ENCODE results near the gene ARHGEF4. TPM values are rescaled to one million over a fixed set of nuclear protein-coding genes. Genes with fewer than 3 reads are reported as not detected.
A peak's percentile ranks its signal among the peaks of the same experiment; 100 is the strongest.

Gene ARHGEF4
- total and polyA plus RNA-seq, 9 donors, result 6.1 to 15.4 (median 8.3) TPM

GRCh38 chr2:131047920-131048560, 211.3 kb downstream of the ARHGEF4 start:
- Histone ChIP-seq H3K4me1 (ENCODE audit: control insufficient read depth, insufficient read depth, low read length) (peaks cover 4% of the 10 kb centered on the region), H3K27ac (ENCODE audit: low read length) (no peak overlapping the region), H3K9me3 (replicated peaks; ENCODE audit: control insufficient read depth, low read depth, low read length) (no peaks in the 10 kb centered on the region), H3K4me3 (ENCODE audit: low read length) (no peak overlapping the region), H3K36me3 (ENCODE audit: control insufficient read depth, insufficient read depth, low read length) (peaks cover 68% of the 10 kb centered on the region), H3K27me3 (ENCODE audit: control insufficient read depth, insufficient read depth, low read length) (no peaks in the 10 kb centered on the region)
- WGBS (ENCODE audit: insufficient coverage), result 94% methylated on average over 6 of the region's 11 CpGs
- DNase-seq, result no peak

GRCh38 chr2:131048641-131049040, 211.9 kb downstream of the ARHGEF4 start:
- Histone ChIP-seq H3K9me3 (replicated peaks; ENCODE audit: control insufficient read depth, low read depth, low read length) (no peaks in the 10 kb centered on the region), H3K27ac (ENCODE audit: low read length) (no peak overlapping the region), H3K4me1 (ENCODE audit: control insufficient read depth, insufficient read depth, low read length) (no peaks in the 10 kb centered on the region), H3K4me3 (ENCODE audit: low read length) (no peak overlapping the region), H3K27me3 (ENCODE audit: control insufficient read depth, insufficient read depth, low read length) (no peaks in the 10 kb centered on the region), H3K36me3 (ENCODE audit: control insufficient read depth, insufficient read depth, low read length) (peaks cover 72% of the 10 kb centered on the region)
- DNase-seq, result no peak
- 79% methylated on average over 4 of the region's 6 CpGs for WGBS (ENCODE audit: insufficient coverage)

- no peak overlapping the region for H3K27ac ChIP-seq (ENCODE audit: low read length)
- WGBS (ENCODE audit: insufficient coverage), result 77% methylated on average over 4 of the region's 7 CpGs
- no peaks in the 10 kb centered on the region for H3K4me1 ChIP-seq (ENCODE audit: control insufficient read depth, insufficient read depth, low read length)
- peaks cover 77% of the 10 kb centered on the region for H3K36me3 ChIP-seq (ENCODE audit: control insufficient read depth, insufficient read depth, low read length)
- DNase-seq, result no peak
- no peaks in the 10 kb centered on the region for H3K9me3 ChIP-seq (replicated peaks; ENCODE audit: control insufficient read depth, low read depth, low read length)
- no peak overlapping the region for H3K4me3 ChIP-seq (ENCODE audit: low read length)
- H3K27me3 ChIP-seq (ENCODE audit: control insufficient read depth, insufficient read depth, low read length), result no peaks in the 10 kb centered on the region
Observed at GRCh38 chr2:131049150-131049718, 212.5 kb downstream of the ARHGEF4 start.

GRCh38 chr2:131050896-131051295, 214.2 kb downstream of the ARHGEF4 start:
- Histone ChIP-seq H3K4me1 (ENCODE audit: control insufficient read depth, insufficient read depth, low read length) (peaks cover 3% of the 10 kb centered on the region), H3K27me3 (ENCODE audit: control insufficient read depth, insufficient read depth, low read length) (no peaks in the 10 kb centered on the region), H3K4me3 (ENCODE audit: low read length) (no peak overlapping the region), H3K9me3 (replicated peaks; ENCODE audit: control insufficient read depth, low read depth, low read length) (no peaks in the 10 kb centered on the region), H3K27ac (ENCODE audit: low read length) (no peak overlapping the region), H3K36me3 (ENCODE audit: control insufficient read depth, insufficient read depth, low read length) (peaks cover 86% of the 10 kb centered on the region)
- no peak for DNase-seq
- 75% methylated on average over 5 of the region's 8 CpGs for WGBS (ENCODE audit: insufficient coverage)

GRCh38 chr2:131052741-131053263, 216.1 kb downstream of the ARHGEF4 start:
- no peaks in the 10 kb centered on the region for H3K9me3 ChIP-seq (replicated peaks; ENCODE audit: control insufficient read depth, low read depth, low read length)
- no peak overlapping the region for H3K27ac ChIP-seq (ENCODE audit: low read length)
- peaks cover 14% of the 10 kb centered on the region for H3K4me1 ChIP-seq (ENCODE audit: control insufficient read depth, insufficient read depth, low read length)
- H3K27me3 ChIP-seq (ENCODE audit: control insufficient read depth, insufficient read depth, low read length), result no peaks in the 10 kb centered on the region
- H3K4me3 ChIP-seq (ENCODE audit: low read length), result no peak overlapping the region
- no peak for DNase-seq
- no CpG with 5 or more reads among the region's 8 CpGs for WGBS (ENCODE audit: insufficient coverage)
- H3K36me3 ChIP-seq (ENCODE audit: control insufficient read depth, insufficient read depth, low read length), result peaks cover 72% of the 10 kb centered on the region

GRCh38 chr2:131054488-131054887, 217.8 kb downstream of the ARHGEF4 start:
- no peaks in the 10 kb centered on the region for H3K9me3 ChIP-seq (replicated peaks; ENCODE audit: control insufficient read depth, low read depth, low read length)
- whole genome bisulfite sequencing (ENCODE audit: insufficient coverage), result no CpG with 5 or more reads among the region's 7 CpGs
- no peaks in the 10 kb centered on the region for H3K27me3 ChIP-seq (ENCODE audit: control insufficient read depth, insufficient read depth, low read length)
- H3K27ac ChIP-seq (ENCODE audit: low read length), result no peak overlapping the region
- no peak for DNase-seq
- peaks cover 70% of the 10 kb centered on the region for H3K36me3 ChIP-seq (ENCODE audit: control insufficient read depth, insufficient read depth, low read length)
- peaks cover 20% of the 10 kb centered on the region for H3K4me1 ChIP-seq (ENCODE audit: control insufficient read depth, insufficient read depth, low read length)
- no peak overlapping the region for H3K4me3 ChIP-seq (ENCODE audit: low read length)

GRCh38 chr2:131055169-131056065, 218.7 kb downstream of the ARHGEF4 start:
- Histone ChIP-seq H3K27me3 (ENCODE audit: control insufficient read depth, insufficient read depth, low read length) (no peaks in the 10 kb centered on the region), H3K4me1 (ENCODE audit: control insufficient read depth, insufficient read depth, low read length) (peaks cover 20% of the 10 kb centered on the region), H3K27ac (ENCODE audit: low read length) (no peak overlapping the region), H3K36me3 (ENCODE audit: control insufficient read depth, insufficient read depth, low read length) (peaks cover 65% of the 10 kb centered on the region), H3K4me3 (ENCODE audit: low read length) (no peak overlapping the region), H3K9me3 (replicated peaks; ENCODE audit: control insufficient read depth, low read depth, low read length) (no peaks in the 10 kb centered on the region)
- WGBS (ENCODE audit: insufficient coverage), result 85% methylated on average over 16 of the region's 26 CpGs
- DNase-seq, result no peak

GRCh38 chr2:131056204-131056931, 219.7 kb downstream of the ARHGEF4 start:
- WGBS (ENCODE audit: insufficient coverage), result 64% methylated on average over 3 of the region's 5 CpGs
- peak; percentile 55 for DNase-seq
- no peak overlapping the region for H3K4me3 ChIP-seq (ENCODE audit: low read length)
- no peaks in the 10 kb centered on the region for H3K9me3 ChIP-seq (replicated peaks; ENCODE audit: control insufficient read depth, low read depth, low read length)
- no peak overlapping the region for H3K27ac ChIP-seq (ENCODE audit: low read length)
- H3K27me3 ChIP-seq (ENCODE audit: control insufficient read depth, insufficient read depth, low read length), result no peaks in the 10 kb centered on the region
- H3K36me3 ChIP-seq (ENCODE audit: control insufficient read depth, insufficient read depth, low read length), result peaks cover 56% of the 10 kb centered on the region
- H3K4me1 ChIP-seq (ENCODE audit: control insufficient read depth, insufficient read depth, low read length), result peaks cover 20% of the 10 kb centered on the region

GRCh38 chr2:131056932-131057287, 220.2 kb downstream of the ARHGEF4 start:
- no CpG with 5 or more reads among the region's 4 CpGs for WGBS (ENCODE audit: insufficient coverage)
- H3K9me3 ChIP-seq (replicated peaks; ENCODE audit: control insufficient read depth, low read depth, low read length), result no peaks in the 10 kb centered on the region
- peaks cover 20% of the 10 kb centered on the region for H3K4me1 ChIP-seq (ENCODE audit: control insufficient read depth, insufficient read depth, low read length)
- peaks cover 51% of the 10 kb centered on the region for H3K36me3 ChIP-seq (ENCODE audit: control insufficient read depth, insufficient read depth, low read length)
- no peak overlapping the region for H3K4me3 ChIP-seq (ENCODE audit: low read length)
- no peak overlapping the region for H3K27ac ChIP-seq (ENCODE audit: low read length)
- no peak for DNase-seq
- H3K27me3 ChIP-seq (ENCODE audit: control insufficient read depth, insufficient read depth, low read length), result no peaks in the 10 kb centered on the region
